Measurements from ENCODE around the gene CDK8. TPM values are rescaled to one million over a fixed set of nuclear protein-coding genes. Genes with fewer than 3 reads are reported as not detected.

CDK8 gene
- total RNA-seq, 1 donor from 2014 or later = 11.1 TPM

- no peak for TF ChIP-seq CTCF (IDR thresholded peaks at IDR 0.05; ENCODE audit: borderline replicate concordance)
- DNase-seq = no peak
- Histone ChIP-seq H3K27me3 (ENCODE audit: low read depth) (no peaks in the 10 kb centered on the region), H3K27ac (replicated peaks) (no peak overlapping the region), H3K36me3 (peaks cover 3% of the 10 kb centered on the region), H3K9me3 (replicated peaks) (no peaks in the 10 kb centered on the region), H3K4me1 (peaks cover 5% of the 10 kb centered on the region), H3K4me3 (no peak overlapping the region)
- intact Hi-C loops (cut with micrococcal nuclease) = no loop called here
Measured at GRCh38 chr13:26343816-26344215, 89.9 kb downstream of the CDK8 start.

DNA sequence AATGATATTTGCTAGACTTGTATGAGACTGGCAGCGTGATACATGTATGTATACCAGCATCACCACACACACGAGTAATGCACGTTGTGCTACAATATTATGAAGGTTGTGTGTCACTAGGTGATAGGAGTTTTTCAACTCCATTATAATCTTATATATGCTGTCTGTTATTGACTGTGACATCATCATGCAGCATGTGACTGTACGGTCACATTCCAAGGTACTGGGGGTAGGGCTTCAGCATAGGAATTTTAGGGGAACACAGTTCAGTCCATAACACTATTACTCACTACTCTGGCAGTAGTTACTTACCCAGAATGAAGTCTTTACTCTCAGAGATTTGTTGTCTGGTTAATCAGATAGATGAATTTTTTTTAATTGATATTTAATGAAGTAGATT is 91.1 kb downstream of the CDK8 start:
- Histone ChIP-seq H3K27me3 (ENCODE audit: low read depth) (no peaks in the 10 kb centered on the region), H3K9me3 (replicated peaks) (no peaks in the 10 kb centered on the region), H3K27ac (replicated peaks) (no peak overlapping the region), H3K4me3 (no peak overlapping the region), H3K36me3 (peaks cover 7% of the 10 kb centered on the region), H3K4me1 (peaks cover 5% of the 10 kb centered on the region)
- TF ChIP-seq CTCF (IDR thresholded peaks at IDR 0.05; ENCODE audit: borderline replicate concordance) = no peak
- DNase-seq = no peak
- intact Hi-C loops (cut with micrococcal nuclease) = no loop called here

- no peaks in the 10 kb centered on the region for H3K27me3 ChIP-seq (ENCODE audit: low read depth)
- no peaks in the 10 kb centered on the region for H3K4me1 ChIP-seq
- no peak overlapping the region for H3K4me3 ChIP-seq
- H3K9me3 ChIP-seq (replicated peaks) = no peaks in the 10 kb centered on the region
- intact Hi-C loops (cut with micrococcal nuclease) = no loop called here
- no peak for DNase-seq
- no peak for TF ChIP-seq CTCF (IDR thresholded peaks at IDR 0.05; ENCODE audit: borderline replicate concordance)
- H3K36me3 ChIP-seq = peaks cover 11% of the 10 kb centered on the region
- H3K27ac ChIP-seq (replicated peaks) = no peak overlapping the region
Measured at GRCh38 chr13:26348966-26349365, 95.0 kb downstream of the CDK8 start.

GRCh38 chr13:26362261-26362660 is 108.3 kb downstream of the CDK8 start:
- Histone ChIP-seq H3K4me3 (no peak overlapping the region), H3K27me3 (ENCODE audit: low read depth) (no peaks in the 10 kb centered on the region), H3K9me3 (replicated peaks) (no peaks in the 10 kb centered on the region), H3K36me3 (peaks cover 6% of the 10 kb centered on the region), H3K27ac (replicated peaks) (no peak overlapping the region), H3K4me1 (no peaks in the 10 kb centered on the region)
- intact Hi-C loops (cut with micrococcal nuclease) = no loop called here
- no peak for TF ChIP-seq CTCF (IDR thresholded peaks at IDR 0.05; ENCODE audit: borderline replicate concordance)
- DNase-seq = no peak

- H3K27me3 ChIP-seq (ENCODE audit: low read depth) = no peaks in the 10 kb centered on the region
- no peak overlapping the region for H3K4me3 ChIP-seq
- H3K4me1 ChIP-seq = peaks cover 5% of the 10 kb centered on the region
- no peak for DNase-seq
- no peak for TF ChIP-seq CTCF (IDR thresholded peaks at IDR 0.05; ENCODE audit: borderline replicate concordance)
- H3K27ac ChIP-seq (replicated peaks) = no peak overlapping the region
- no peaks in the 10 kb centered on the region for H3K9me3 ChIP-seq (replicated peaks)
- H3K36me3 ChIP-seq = no peaks in the 10 kb centered on the region
- intact Hi-C loops (cut with micrococcal nuclease) = no loop called here
Measured at GRCh38 chr13:26370553-26370952, 116.6 kb downstream of the CDK8 start.

DNA sequence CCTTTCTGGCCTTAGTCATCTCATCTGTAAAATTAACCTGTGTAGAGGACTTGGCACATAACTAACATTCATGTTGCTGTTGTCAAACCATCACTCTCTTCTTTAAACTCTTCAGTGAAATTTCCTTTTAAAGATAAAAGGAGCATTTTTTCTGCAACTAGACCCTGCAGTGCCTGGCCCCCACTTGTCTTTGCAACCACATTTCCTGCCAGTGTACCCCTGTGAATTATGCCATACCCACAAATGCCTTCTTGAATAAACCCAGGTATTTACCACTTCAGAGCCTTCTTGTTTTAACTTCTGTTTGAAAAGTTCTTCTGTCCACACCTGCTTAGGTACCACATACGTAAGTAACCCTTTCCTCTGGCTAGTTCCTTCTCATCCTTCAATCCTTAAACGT is 118.8 kb downstream of the CDK8 start:
- Histone ChIP-seq H3K9me3 (replicated peaks) (no peaks in the 10 kb centered on the region), H3K4me1 (peaks cover 5% of the 10 kb centered on the region), H3K27me3 (ENCODE audit: low read depth) (no peaks in the 10 kb centered on the region), H3K4me3 (no peak overlapping the region), H3K27ac (replicated peaks) (no peak overlapping the region), H3K36me3 (no peaks in the 10 kb centered on the region)
- no peak for TF ChIP-seq CTCF (IDR thresholded peaks at IDR 0.05; ENCODE audit: borderline replicate concordance)
- DNase-seq = no peak
- intact Hi-C loops (cut with micrococcal nuclease) = no loop called here

Data from left ventricle myocardium inferior (tissue), 1 donor.